GM18951 (cell line): ENCODE measurements around the gene SLC25A39.
"Not testable (repeated sequence)": the region's sequence is repeated elsewhere in the genome, so short reads cannot be mapped to it uniquely, and the experiment has no call there.

Source experiments
- POLR2A ChIP-seq: IDR thresholded peaks from 4 replicates; pipeline ENCODE4 v1.6.1; 2011; ENCODE audit warnings: mild to moderate bottlenecking; ENCODE audit not compliant: insufficient read length, insufficient read depth; ENCODE audit errors: extremely low read depth
- in situ Hi-C: fragments of 300-500 bp; cut with MboI; formaldehyde crosslinking; loops from one replicate; pipeline ENCODE4 v1.12.0; 2022; ENCODE audit warnings: low sequenced_read_pairs, mixed read lengths, inconsistent platforms; ENCODE audit not compliant: unreplicated experiment

Gene SLC25A39

GRCh38 chr17:44324571-44325275 is at the start of gene SLC25A39:
SLC25A39 (minus strand) TSS chr17:44324823; CDS start chr17:44323562, 1,261 bp downstream.
- TF ChIP-seq POLR2A: peak; percentile 93
- in situ Hi-C loops: loop anchor here (5.0 to 25.0 kb wide), 2 partner anchors 122 to 387 kb away; partner anchors contain the start of gene PPY

DNA sequence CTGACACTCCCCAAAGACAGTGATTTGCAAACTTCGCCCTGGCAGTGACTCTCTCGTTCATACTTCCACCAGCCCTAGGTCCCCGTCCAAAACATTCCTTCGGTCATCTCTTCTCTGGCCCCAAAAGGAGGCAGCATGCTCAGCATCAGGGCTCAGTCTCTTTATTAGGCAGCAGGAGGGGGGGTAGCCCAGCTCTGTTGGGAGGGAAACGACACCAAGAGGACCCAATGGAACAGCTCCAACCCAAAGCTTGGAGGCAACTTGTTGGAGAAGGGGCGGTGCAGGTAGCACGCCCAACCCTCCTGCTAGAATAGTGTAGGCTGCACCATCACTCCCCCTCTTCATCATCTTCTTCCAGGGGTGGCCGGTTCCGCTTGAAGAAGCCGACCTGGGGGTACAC is 47.4 kb upstream of the SLC25A39 start:
- TF ChIP-seq POLR2A: no peak
- in situ Hi-C loops: no loop called here

- in situ Hi-C loops: not testable (repeated sequence)
Observed at GRCh38 chr17:44369414-44370023, 44.9 kb upstream of the SLC25A39 start.

DNA sequence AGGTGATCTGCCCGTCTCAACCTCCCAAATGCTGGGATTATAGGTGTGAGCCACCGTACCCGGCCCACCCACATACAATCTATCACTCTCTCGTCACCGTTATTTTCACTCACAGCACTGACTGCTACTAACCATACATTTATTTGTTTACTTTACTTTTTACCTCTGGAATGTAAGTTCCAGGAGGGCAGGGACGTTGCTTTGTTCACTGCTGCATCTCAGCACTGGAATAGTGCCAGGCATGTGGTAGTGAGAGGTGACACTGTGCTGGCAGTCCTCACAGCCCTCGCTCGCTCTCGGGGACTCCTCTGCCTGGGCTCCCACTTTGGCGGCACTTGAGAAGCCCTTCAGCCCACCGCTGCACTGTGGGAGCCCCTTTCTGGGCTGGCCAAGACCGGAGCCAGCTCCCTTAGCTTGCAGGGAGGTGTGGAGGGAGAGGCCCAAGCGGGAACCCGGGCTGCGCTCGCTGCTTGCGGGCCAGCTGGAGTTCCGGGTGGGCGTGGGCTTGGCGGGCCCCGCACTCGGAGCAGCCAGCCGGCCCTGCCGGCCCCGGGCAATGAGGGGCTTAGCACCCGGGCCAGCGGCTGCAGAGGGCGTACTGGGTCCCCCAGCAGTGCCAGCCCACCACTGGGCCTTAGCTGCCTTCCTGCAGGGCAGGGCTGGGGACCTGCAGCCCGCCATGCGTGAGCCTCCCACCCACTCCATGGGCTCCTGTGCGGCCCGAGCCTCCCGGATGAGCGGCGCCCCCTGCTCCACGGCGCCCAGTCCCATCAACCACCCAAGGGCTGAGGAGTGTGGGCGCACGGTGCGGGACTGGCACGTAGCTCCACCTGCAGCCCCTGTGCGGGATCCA is 44.0 kb upstream of the SLC25A39 start:
- in situ Hi-C loops: not testable (repeated sequence)

DNA sequence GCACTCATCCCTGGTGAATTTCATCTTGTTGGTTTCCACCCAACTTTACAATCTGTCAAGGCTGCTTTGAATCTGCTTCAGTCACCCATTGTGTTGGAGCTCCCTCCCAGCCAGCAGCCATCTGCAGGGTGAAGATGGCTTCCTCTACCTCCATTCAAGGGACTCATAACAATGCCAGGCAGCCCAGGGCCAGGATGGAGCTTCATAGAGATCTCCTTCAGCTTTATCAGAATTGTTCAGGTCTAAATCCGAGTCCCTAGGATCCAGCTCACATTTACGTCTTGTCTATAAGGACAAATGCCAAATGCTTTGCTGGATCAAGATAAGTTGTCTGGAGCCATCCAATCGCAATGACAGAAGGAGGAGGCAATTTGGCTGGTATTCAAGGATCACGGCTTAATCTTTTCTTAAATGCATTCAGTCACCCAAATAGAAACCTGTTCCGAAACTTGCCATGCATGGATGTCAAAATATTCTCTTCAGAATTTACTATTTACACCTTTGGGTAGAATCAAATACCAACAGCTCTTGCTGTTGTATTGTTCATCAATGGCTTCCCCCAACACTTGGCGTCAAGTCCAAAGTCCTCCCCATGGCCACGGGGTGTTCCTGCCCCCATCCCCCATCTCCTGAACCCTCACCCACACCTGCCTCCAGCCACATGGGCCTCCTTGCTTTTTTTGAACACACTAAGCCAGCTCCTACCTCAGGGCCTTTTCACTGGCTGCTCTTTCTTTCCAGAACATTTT is 42.8 kb upstream of the SLC25A39 start:
- in situ Hi-C loops: no loop called here
- no peak for TF ChIP-seq POLR2A

DNA sequence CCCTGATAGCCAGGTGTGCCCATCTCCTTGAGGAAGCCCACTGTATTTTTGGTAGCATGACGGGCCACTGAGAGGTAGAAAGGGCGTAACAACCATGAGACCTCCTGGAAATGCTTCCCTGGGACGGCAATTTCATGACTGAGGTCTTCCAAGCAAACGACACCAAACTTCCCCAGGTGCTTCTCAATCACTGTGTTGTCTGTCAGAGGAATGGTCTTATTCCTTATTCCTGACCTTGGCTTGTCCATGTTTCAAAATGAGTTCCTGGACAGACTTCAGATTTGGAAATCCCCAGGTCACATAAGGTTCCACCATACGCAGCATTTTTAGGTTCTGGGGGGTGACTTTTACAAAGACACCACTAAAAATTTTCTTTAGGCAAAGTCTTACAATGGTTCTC is 40.4 kb upstream of the SLC25A39 start:
- in situ Hi-C loops: not testable (repeated sequence)

DNA sequence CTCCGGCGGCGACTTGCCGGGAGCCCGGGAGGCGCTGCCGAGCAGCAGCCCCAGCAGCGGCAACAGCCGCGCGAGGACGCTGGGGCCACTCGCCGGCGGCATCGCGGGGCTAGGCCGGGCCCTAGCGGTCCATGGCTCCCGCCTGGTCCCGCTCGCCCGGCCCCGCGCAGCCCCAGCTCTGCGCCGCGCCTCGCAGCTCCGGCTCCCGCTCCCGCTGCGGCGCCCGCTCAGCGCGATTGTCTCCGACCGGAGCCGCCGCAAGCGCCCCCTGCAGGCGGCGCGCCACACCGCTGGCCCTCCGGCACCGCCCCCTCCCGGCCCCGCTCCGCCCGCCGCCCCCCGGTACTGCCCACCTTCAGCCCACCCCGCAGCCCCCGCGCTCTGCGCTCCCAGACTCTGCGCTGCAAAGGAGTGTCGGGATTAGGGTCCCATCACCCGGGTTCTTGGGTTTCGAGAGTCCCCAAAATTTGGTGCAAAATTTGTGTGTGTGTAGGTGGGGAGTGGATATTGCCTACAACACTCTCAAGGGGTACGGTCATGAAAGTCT is 39.1 kb upstream of the SLC25A39 start, which contains the start of gene FAM171A2:
Gene FAM171A2 (minus strand): TSS at position 241 of the 547 bp plus-strand sequence. CDS start 139 bp downstream, at position 102.
- in situ Hi-C loops: no loop called here
- no peak for TF ChIP-seq POLR2A

GRCh38 chr17:44362949-44363612 is 38.5 kb upstream of the SLC25A39 start:
- in situ Hi-C loops: no loop called here
- no peak for TF ChIP-seq POLR2A

DNA sequence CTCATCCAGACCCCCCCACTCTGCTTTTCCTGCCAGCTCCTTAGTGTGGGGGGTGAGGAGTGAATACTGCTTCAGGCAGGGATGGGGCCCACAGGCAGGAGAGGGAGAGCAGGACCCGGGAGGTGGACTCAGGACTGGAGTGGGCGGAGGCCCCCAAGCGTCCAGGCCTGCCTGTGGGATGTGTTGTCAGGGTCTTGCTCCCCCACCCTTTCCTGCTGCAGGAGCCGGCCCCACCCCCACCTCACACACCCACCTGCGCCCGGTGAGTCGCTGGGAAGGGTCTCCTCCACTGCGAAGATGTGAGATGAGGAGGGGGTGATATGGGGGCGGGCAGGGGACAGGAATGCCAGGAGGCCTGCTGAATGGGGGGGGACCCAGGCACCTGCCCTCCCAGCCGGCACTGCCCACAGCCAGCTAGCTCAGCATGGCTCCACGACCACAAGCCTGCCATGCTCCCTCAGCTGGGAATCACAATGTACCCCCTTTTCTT is 37.9 kb upstream of the SLC25A39 start:
- no peak for TF ChIP-seq POLR2A
- in situ Hi-C loops: no loop called here

GRCh38 chr17:44361292-44362260 is 37.0 kb upstream of the SLC25A39 start:
- in situ Hi-C loops: no loop called here
- no peak for TF ChIP-seq POLR2A

DNA sequence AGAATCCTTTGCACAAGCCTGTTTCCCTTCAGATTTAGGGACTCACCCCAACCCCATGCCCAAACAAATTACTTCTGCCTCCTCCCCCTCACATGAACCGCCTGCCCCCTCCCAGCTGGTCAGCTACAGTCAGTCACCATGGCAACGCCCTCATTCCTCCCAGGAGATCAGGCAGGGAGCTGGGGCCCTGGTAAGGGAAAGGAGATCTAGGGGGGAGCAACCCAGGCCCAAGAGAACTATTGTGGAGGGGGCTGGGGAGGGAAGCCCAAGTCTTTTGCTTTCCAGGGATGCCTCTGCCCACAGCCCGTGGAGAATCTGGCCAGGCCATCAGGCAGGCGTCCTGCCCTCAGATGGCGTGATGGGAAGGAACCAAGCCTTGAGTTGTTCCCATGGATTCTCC is 36.2 kb upstream of the SLC25A39 start:
- in situ Hi-C loops: no loop called here
- TF ChIP-seq POLR2A: no peak
